Naive thymus-derived CD4-positive, alpha-beta T cell (primary cell): ENCODE data around the gene MEAK7. TPM values are rescaled to one million over a fixed set of nuclear protein-coding genes. Genes with fewer than 3 reads are reported as not detected.

Experiments
- ATAC-seq: fragments of 150-1000 bp; cut with Tn5 transposase; 2 replicates; pipeline ENCODE4 v1.10.0; 2021; ENCODE audit warnings: mild to moderate bottlenecking, moderate library complexity
- CTCF ChIA-PET: fragments of 350-600 bp; sonication (Branson Sonifier 250); formaldehyde crosslinking; loops from one replicate; lab custom pipeline; 2021; ENCODE audit warnings: antibody characterized with exemption; lab: Charles Lee
- POLR2A ChIA-PET: fragments of 350-600 bp; sonication (Branson Sonifier 250); formaldehyde crosslinking; loops from one replicate; lab custom pipeline; 2021; ENCODE audit warnings: antibody characterized with exemption, inconsistent platforms; lab: Charles Lee
- DNase-seq, 9 donors: peaks; one replicate each; pipeline versions ENCODE4 v3.0.0 to v3.0.0-alpha.2; 2020 to 2022; ENCODE audit warnings: mixed read lengths in 1 of 9
- H3K27ac ChIP-seq: one replicate; pipeline ENCODE4 v1.7.0; 2013; ENCODE audit warnings: mild to moderate bottlenecking, low read depth, low read length, moderate library complexity
- H3K27me3 ChIP-seq, 2 donors: one replicate each; pipeline ENCODE4 v1.7.0; 2013; ENCODE audit warnings: low read length in 2 of 2, mild to moderate bottlenecking in 2 of 2, moderate library complexity in 2 of 2; ENCODE audit not compliant: control insufficient read depth in 2 of 2, insufficient read depth in 2 of 2
- H3K36me3 ChIP-seq, 3 experiments: 1 replicate in 2 of 3; 2 replicates in 1 of 3; pipeline ENCODE4 v1.7.0; 2013; ENCODE audit warnings: low read length in 3 of 3, mild to moderate bottlenecking in 3 of 3, moderate library complexity in 1 of 3; ENCODE audit not compliant: insufficient read depth in 3 of 3, control insufficient read depth in 2 of 3
- H3K4me1 ChIP-seq, 2 donors: one replicate each; pipeline ENCODE4 v1.7.0; 2013; ENCODE audit warnings: low read length in 2 of 2, mild to moderate bottlenecking in 2 of 2, moderate library complexity in 1 of 2; ENCODE audit not compliant: control insufficient read depth in 2 of 2, insufficient read depth in 2 of 2
- H3K4me3 ChIP-seq: 2 replicates; pipeline ENCODE4 v1.7.0; 2013; ENCODE audit warnings: mild to moderate bottlenecking, low read length
- H3K9me3 ChIP-seq, 3 experiments: 1 replicate in 2 of 3; 2 replicates in 1 of 3; pipeline ENCODE4 v1.7.0; 2013; ENCODE audit warnings: low read length in 3 of 3; ENCODE audit not compliant: control insufficient read depth in 2 of 3
- H3K27ac Mint-ChIP-seq, 9 donors: one replicate each; pipeline ENCODE4 v1.8.0; 2020 to 2022; ENCODE audit warnings: mixed read lengths in 9 of 9, mild to moderate bottlenecking in 8 of 9, moderate library complexity in 5 of 9, inconsistent platforms in 2 of 9
- H3K27me3 Mint-ChIP-seq, 5 donors: one replicate each; pipeline ENCODE4 v1.8.0; 2021 to 2022; ENCODE audit warnings: mixed read lengths in 5 of 5, mild to moderate bottlenecking in 1 of 5
- H3K36me3 Mint-ChIP-seq, 5 donors: one replicate each; pipeline ENCODE4 v1.8.0; 2020 to 2022; ENCODE audit warnings: mixed read lengths in 5 of 5, mild to moderate bottlenecking in 3 of 5, inconsistent platforms in 1 of 5
- H3K4me1 Mint-ChIP-seq, 7 donors: one replicate each; pipeline ENCODE4 v1.8.0; 2020 to 2022; ENCODE audit warnings: mixed read lengths in 7 of 7, mild to moderate bottlenecking in 3 of 7, inconsistent platforms in 1 of 7
- H3K4me3 Mint-ChIP-seq, 10 donors: one replicate each; pipeline ENCODE4 v1.8.0; 2020 to 2022; ENCODE audit warnings: mild to moderate bottlenecking in 10 of 10, mixed read lengths in 10 of 10, moderate library complexity in 6 of 10, inconsistent platforms in 2 of 10
- H3K9me3 Mint-ChIP-seq, 11 donors: one replicate each; pipeline ENCODE4 v1.8.0; 2020 to 2022; ENCODE audit warnings: mixed read lengths in 11 of 11, mild to moderate bottlenecking in 4 of 11, inconsistent platforms in 1 of 11, moderate library complexity in 1 of 11
- intact Hi-C, 2 donors: fragments of 100-400 bp; cut with micrococcal nuclease; formaldehyde crosslinking; loops; one replicate each; pipeline ENCODE4 v1.15.1; 2023
- polyA plus RNA-seq, 2 donors: library from polyadenylated mRNA; unstranded; fragments of 300-500 nt; fragmentation: Illumina TruSeq; gene quantifications; one replicate each; pipeline ENCODE4 v1.2.3, GENCODE V29; 2021
- total RNA-seq, 6 experiments: library from RNA in 5 of 6; stranded (reverse) in 5 of 6; gene quantifications; 1 replicate in 5 of 6; 2 replicates in 1 of 6; pipeline ENCODE4 v1.2.3 and lab custom pipeline; 2021 to 2026

Gene MEAK7
- total and polyA plus RNA-seq, 7 experiments from 2014 or later: 4.0 to 56.1 (median 9.3) TPM

- H3K4me1 ChIP-seq: peaks cover 38 to 41% of the 10 kb centered on the region in 2 donors
- H3K27ac ChIP-seq: peak overlapping the region; percentile 75
- no peaks in the 10 kb centered on the region for H3K36me3 ChIP-seq
- H3K27me3 ChIP-seq: no peaks in the 10 kb centered on the region
- peak overlapping the region; percentile 65 for H3K4me3 ChIP-seq
- no peak for DNase-seq
- CTCF ChIA-PET: interaction anchor here (1.7 to 3.1 kb wide), 2 partner anchors 31 to 74 kb away, joined by 8 to 13 read pairs; no protein-coding TSS in a partner anchor
- Mint-ChIP-seq H3K36me3 (peaks cover 3 to 51% (median 5%) of the 10 kb centered on the region in 5 donors), H3K9me3 (no peaks in the 10 kb centered on the region), H3K27me3 (no peaks in the 10 kb centered on the region), H3K4me1 (peaks cover 37 to 69% (median 63%) of the 10 kb centered on the region in 7 donors), H3K27ac (peak overlapping the region; percentile 51 to 100 (median 96)), H3K4me3 (peak overlapping the region in 9 of 10 donors; percentile 81 to 95 (median 90))
- POLR2A ChIA-PET: interaction anchor here (0.8 to 2.7 kb wide), 10 partner anchors 11 to 68 kb away, joined by 3 to 20 read pairs (median 6); no protein-coding TSS in a partner anchor
- H3K9me3 ChIP-seq: no peaks in the 10 kb centered on the region
- intact Hi-C loops: no loop called here
- ATAC-seq: no peak
These were observed 44.0 kb upstream of the MEAK7 start for GRCh38 chr16:84548508-84548907.

GRCh38 chr16:84547546-84548061, 43.1 kb upstream of the MEAK7 start:
- Histone ChIP-seq H3K36me3 (no peaks in the 10 kb centered on the region), H3K27ac (no peak overlapping the region), H3K27me3 (no peaks in the 10 kb centered on the region), H3K4me1 (peaks cover 32 to 43% of the 10 kb centered on the region in 2 donors), H3K9me3 (no peaks in the 10 kb centered on the region), H3K4me3 (no peak overlapping the region)
- DNase-seq (peak in 1 of 9 donors; percentile 51), ATAC-seq (no peak)
- H3K9me3 Mint-ChIP-seq: no peaks in the 10 kb centered on the region
- H3K27ac Mint-ChIP-seq: peak overlapping the region in 7 of 9 donors; percentile 36 to 95 (median 81)
- peaks cover 38 to 68% (median 60%) of the 10 kb centered on the region in 7 donors for H3K4me1 Mint-ChIP-seq
- intact Hi-C loops: no loop called here
- ChIA-PET CTCF (interaction anchor here (0.9 to 3.1 kb wide), 4 partner anchors 35 to 190 kb away, joined by 3 to 13 read pairs (median 4); no protein-coding TSS in a partner anchor), POLR2A (interaction anchor here (0.8 to 2.1 kb wide), 4 partner anchors 10 to 69 kb away, joined by 3 to 11 read pairs (median 4); no protein-coding TSS in a partner anchor)
- no peaks in the 10 kb centered on the region for H3K27me3 Mint-ChIP-seq
- H3K36me3 Mint-ChIP-seq: peaks cover 3 to 44% (median 5%) of the 10 kb centered on the region in 5 donors
- peak overlapping the region in 4 of 10 donors; percentile 38 to 67 (median 43) for H3K4me3 Mint-ChIP-seq

- Histone ChIP-seq H3K4me1 (peaks cover 28 to 38% of the 10 kb centered on the region in 2 donors), H3K27ac (no peak overlapping the region), H3K4me3 (no peak overlapping the region), H3K36me3 (no peaks in the 10 kb centered on the region), H3K27me3 (no peaks in the 10 kb centered on the region), H3K9me3 (no peaks in the 10 kb centered on the region)
- ChIA-PET CTCF (interaction anchor here (0.9 to 3.1 kb wide), 4 partner anchors 34 to 191 kb away, joined by 3 to 13 read pairs (median 4); no protein-coding TSS in a partner anchor), POLR2A (interaction anchor here (0.6 to 1.1 kb wide), 5 partner anchors 22 to 154 kb away, joined by 3 to 4 read pairs (median 4); no protein-coding TSS in a partner anchor)
- peaks cover 3 to 41% (median 5%) of the 10 kb centered on the region in 5 donors for H3K36me3 Mint-ChIP-seq
- intact Hi-C loops: no loop called here
- peak overlapping the region in 8 of 10 donors; percentile 10 to 78 (median 41) for H3K4me3 Mint-ChIP-seq
- H3K27me3 Mint-ChIP-seq: no peaks in the 10 kb centered on the region
- no peaks in the 10 kb centered on the region for H3K9me3 Mint-ChIP-seq
- peaks cover 32 to 68% (median 58%) of the 10 kb centered on the region in 7 donors for H3K4me1 Mint-ChIP-seq
- ATAC-seq (no peak), DNase-seq (no peak)
- H3K27ac Mint-ChIP-seq: peak overlapping the region; percentile 73 to 95 (median 82)
These were observed 42.4 kb upstream of the MEAK7 start for GRCh38 chr16:84546669-84547545.

DNA sequence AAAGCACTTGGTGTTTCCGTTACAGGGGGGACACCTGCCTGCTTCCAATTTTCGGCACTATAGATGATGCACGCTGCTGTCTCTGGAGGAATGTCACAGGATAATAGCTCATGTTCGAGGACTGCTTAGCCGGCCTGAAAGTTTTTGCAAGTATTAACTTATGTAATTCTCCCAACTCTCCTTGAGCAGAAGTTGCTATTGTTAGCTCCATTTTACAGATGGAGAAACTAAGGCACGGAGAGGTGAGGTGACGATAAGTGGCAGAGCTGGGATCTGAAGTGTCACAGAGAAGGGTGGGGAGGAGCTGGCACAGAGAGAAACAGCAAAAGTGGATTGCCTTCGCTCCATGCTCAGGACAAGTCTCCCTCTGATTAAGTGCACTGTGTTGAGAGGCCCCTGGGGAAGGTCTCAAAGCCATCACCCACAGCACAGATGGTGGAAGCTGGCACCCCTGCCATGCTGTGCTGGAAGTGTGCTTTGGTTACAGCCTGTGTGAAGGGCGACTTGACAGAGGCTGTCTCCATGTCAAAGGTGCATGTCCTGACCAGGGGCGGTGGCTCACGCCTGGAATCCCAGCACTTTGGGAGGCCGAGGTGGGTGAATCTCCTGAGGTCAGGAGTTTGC, 40.8 kb upstream of the MEAK7 start:
- no peaks in the 10 kb centered on the region for H3K9me3 Mint-ChIP-seq
- H3K4me3 Mint-ChIP-seq: peak overlapping the region in 8 of 10 donors; percentile 21 to 62 (median 40)
- H3K27ac ChIP-seq: no peak overlapping the region
- DNase-seq (no peak), ATAC-seq (no peak)
- H3K9me3 ChIP-seq: no peaks in the 10 kb centered on the region
- ChIA-PET POLR2A (interaction anchor here (0.6 to 1.6 kb wide), 5 partner anchors 9 to 107 kb away, joined by 3 to 7 read pairs (median 4); no protein-coding TSS in a partner anchor), CTCF (interaction anchor here (0.6 kb wide), 1 partner anchor 57 kb away, joined by 3 read pairs; no protein-coding TSS in a partner anchor)
- peak overlapping the region in 7 of 9 donors; percentile 19 to 91 (median 59) for H3K27ac Mint-ChIP-seq
- H3K27me3 ChIP-seq: no peaks in the 10 kb centered on the region
- H3K27me3 Mint-ChIP-seq: no peaks in the 10 kb centered on the region
- H3K4me1 Mint-ChIP-seq: peaks cover 30 to 60% (median 49%) of the 10 kb centered on the region in 7 donors
- intact Hi-C loops: no loop called here
- H3K36me3 ChIP-seq: no peaks in the 10 kb centered on the region
- peaks cover 17 to 31% of the 10 kb centered on the region in 2 donors for H3K4me1 ChIP-seq
- peaks cover 3 to 39% (median 5%) of the 10 kb centered on the region in 5 donors for H3K36me3 Mint-ChIP-seq
- H3K4me3 ChIP-seq: no peak overlapping the region

DNA sequence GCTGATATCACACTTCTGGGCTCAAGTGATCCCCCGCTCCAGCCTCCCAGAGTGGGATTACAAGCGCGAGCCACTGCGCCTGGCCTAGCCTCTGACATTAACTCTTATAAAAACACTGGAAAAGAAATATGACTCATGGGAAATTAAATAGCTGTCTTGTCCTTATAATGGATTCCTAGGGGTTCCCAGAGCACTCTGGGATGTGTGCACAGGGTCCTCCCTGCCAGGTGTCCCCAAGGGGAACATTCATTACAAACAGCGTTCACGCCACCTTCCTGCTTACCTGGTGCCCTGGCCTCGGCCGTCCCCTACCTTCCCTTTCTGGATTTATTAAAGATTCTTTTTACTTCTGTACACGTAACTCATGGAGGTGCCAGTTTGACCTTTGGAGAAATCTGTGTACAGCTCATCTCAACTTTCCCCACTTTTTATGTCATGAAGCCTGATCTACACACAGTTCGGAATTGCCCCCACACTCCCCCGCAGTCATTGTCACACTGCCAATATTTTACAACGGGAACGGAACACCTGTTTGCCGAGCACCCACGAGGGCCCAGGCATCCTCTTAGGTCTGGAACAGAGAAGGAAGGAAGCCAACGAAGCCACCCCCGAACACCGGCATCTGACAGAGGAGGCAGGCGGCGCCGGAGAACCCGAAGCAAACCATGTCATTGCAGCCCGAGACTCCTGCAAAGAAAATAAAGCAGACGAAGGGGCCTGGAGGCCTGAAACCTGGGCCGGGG, 39.7 kb upstream of the MEAK7 start:
- ChIA-PET CTCF (no interaction called here), POLR2A (interaction anchor here (0.6 to 1.6 kb wide), 6 partner anchors 24 to 72 kb away, joined by 3 to 7 read pairs (median 4); no protein-coding TSS in a partner anchor)
- H3K4me1 Mint-ChIP-seq: peaks cover 22 to 56% (median 41%) of the 10 kb centered on the region in 7 donors
- peaks cover 3 to 37% (median 11%) of the 10 kb centered on the region in 5 donors for H3K36me3 Mint-ChIP-seq
- no peaks in the 10 kb centered on the region for H3K36me3 ChIP-seq
- H3K4me1 ChIP-seq: peaks cover 9 to 25% of the 10 kb centered on the region in 2 donors
- no peaks in the 10 kb centered on the region for H3K9me3 ChIP-seq
- H3K27ac Mint-ChIP-seq: peak overlapping the region; percentile 29 to 91 (median 71)
- no peaks in the 10 kb centered on the region for H3K27me3 ChIP-seq
- peak overlapping the region; percentile 44 for H3K27ac ChIP-seq
- ATAC-seq: peak; percentile 49
- H3K4me3 ChIP-seq: no peak overlapping the region
- intact Hi-C loops: no loop called here
- H3K9me3 Mint-ChIP-seq: peaks cover 0 to 1% (median 0%) of the 10 kb centered on the region in 11 donors
- DNase-seq: peak in 8 of 9 donors; percentile 13 to 40 (median 36)
- H3K27me3 Mint-ChIP-seq: no peaks in the 10 kb centered on the region
- peak overlapping the region; percentile 53 to 82 (median 63) for H3K4me3 Mint-ChIP-seq
